ENCODE data around the gene PIP5K1C. TPM values are rescaled to one million over a fixed set of nuclear protein-coding genes. Genes with fewer than 3 reads are reported as not detected.
"Not testable (repeated sequence)": the region's sequence is repeated elsewhere in the genome, so short reads cannot be mapped to it uniquely, and the experiment has no call there.

The PIP5K1C gene
- total RNA-seq, 8 experiments from 2014 or later, result 6.7 to 21.4 (median 13.7) TPM

GRCh38 chr19:3648037-3648905, 52.0 kb downstream of the PIP5K1C start:
- 91 to 100% (median 92%) methylated on average over 2 to 9 of the region's 33 CpGs; no CpG with 5 or more reads in 6 of the 10 experiments for WGBS, 10 experiments
- H3K4me3 ChIP-seq, result no peak overlapping the region
- in situ Hi-C loops (cut with MboI; ENCODE audit: low pct_unique_long_range_greater_than_20kb in 2 of 9, low sequenced_read_pairs in 9 of 9, unreplicated experiment in 9 of 9), result no loop called here
- ATAC-seq (replicated peaks in 6 of 8), result no peak
- no peaks in the 10 kb centered on the region for H3K4me1 ChIP-seq (replicated peaks in 1 of 2)
- no peak overlapping the region for H3K27ac ChIP-seq

GRCh38 chr19:3647102-3647501, 53.2 kb downstream of the PIP5K1C start:
- WGBS, 10 experiments, result no CpG with 5 or more reads among the region's 5 CpGs
- H3K4me3 ChIP-seq; in situ Hi-C loops (cut with MboI; ENCODE audit: low pct_unique_long_range_greater_than_20kb in 2 of 9, low sequenced_read_pairs in 9 of 9, unreplicated experiment in 9 of 9); H3K27ac ChIP-seq; H3K4me1 ChIP-seq (replicated peaks in 1 of 2); ATAC-seq (replicated peaks in 6 of 8): not testable (repeated sequence)

- ATAC-seq (replicated peaks in 6 of 8), result peak in 1 of 8 experiments; percentile 16
- Histone ChIP-seq H3K27ac (no peak overlapping the region), H3K4me3 (no peak overlapping the region), H3K4me1 (replicated peaks in 1 of 2) (no peaks in the 10 kb centered on the region)
- 76 to 100% (median 92%) methylated on average over 1 to 5 of the region's 23 CpGs; no CpG with 5 or more reads in 3 of the 10 experiments for WGBS, 10 experiments
- in situ Hi-C loops (cut with MboI; ENCODE audit: low pct_unique_long_range_greater_than_20kb in 2 of 9, low sequenced_read_pairs in 9 of 9, unreplicated experiment in 9 of 9), result no loop called here
Observed at GRCh38 chr19:3646336-3647092, 53.8 kb downstream of the PIP5K1C start.

- Histone ChIP-seq H3K4me1 (replicated peaks in 1 of 2) (no peaks in the 10 kb centered on the region), H3K27ac (no peak overlapping the region), H3K4me3 (no peak overlapping the region)
- WGBS, 10 experiments, result 95 to 100% (median 96%) methylated on average over 1 to 5 of the region's 21 CpGs; no CpG with 5 or more reads in 7 of the 10 experiments
- in situ Hi-C loops (cut with MboI; ENCODE audit: low pct_unique_long_range_greater_than_20kb in 2 of 9, low sequenced_read_pairs in 9 of 9, unreplicated experiment in 9 of 9), result no loop called here
- ATAC-seq (replicated peaks in 6 of 8), result no peak
Observed at GRCh38 chr19:3645726-3646125, 54.5 kb downstream of the PIP5K1C start.

- Histone ChIP-seq H3K4me3 (no peak overlapping the region), H3K4me1 (replicated peaks in 1 of 2) (no peaks in the 10 kb centered on the region), H3K27ac (no peak overlapping the region)
- WGBS, 10 experiments, result 40 to 100% (median 92%) methylated on average over 1 to 2 of the region's 11 CpGs; no CpG with 5 or more reads in 6 of the 10 experiments
- in situ Hi-C loops (cut with MboI; ENCODE audit: low pct_unique_long_range_greater_than_20kb in 2 of 9, low sequenced_read_pairs in 9 of 9, unreplicated experiment in 9 of 9), result no loop called here
- no peak for ATAC-seq (replicated peaks in 6 of 8)
Observed at GRCh38 chr19:3645067-3645396, 55.2 kb downstream of the PIP5K1C start.

GRCh38 chr19:3644351-3645066, 55.8 kb downstream of the PIP5K1C start:
- no peak overlapping the region for H3K4me3 ChIP-seq
- 0 to 90% (median 75%) methylated on average over 1 to 12 of the region's 19 CpGs; no CpG with 5 or more reads in 4 of the 10 experiments for WGBS, 10 experiments
- in situ Hi-C loops (cut with MboI; ENCODE audit: low pct_unique_long_range_greater_than_20kb in 2 of 9, low sequenced_read_pairs in 9 of 9, unreplicated experiment in 9 of 9), result no loop called here
- H3K27ac ChIP-seq, result no peak overlapping the region
- H3K4me1 ChIP-seq (replicated peaks in 1 of 2), result no peaks in the 10 kb centered on the region
- ATAC-seq (replicated peaks in 6 of 8), result peak in 3 of 8 experiments; percentile 4 to 49 (median 22)

GRCh38 chr19:3643674-3644313, 56.5 kb downstream of the PIP5K1C start:
- ATAC-seq (replicated peaks in 6 of 8), result peak in 2 of 8 experiments; percentile 1 to 11
- no peak overlapping the region for H3K27ac ChIP-seq
- H3K4me3 ChIP-seq, result no peak overlapping the region
- in situ Hi-C loops (cut with MboI; ENCODE audit: low pct_unique_long_range_greater_than_20kb in 2 of 9, low sequenced_read_pairs in 9 of 9, unreplicated experiment in 9 of 9), result no loop called here
- H3K4me1 ChIP-seq (replicated peaks in 1 of 2), result no peaks in the 10 kb centered on the region
- 40 to 90% methylated on average over 1 to 6 of the region's 28 CpGs; no CpG with 5 or more reads in 8 of the 10 experiments for WGBS, 10 experiments

GRCh38 chr19:3642987-3643673, 57.1 kb downstream of the PIP5K1C start:
- Histone ChIP-seq H3K4me3 (peak overlapping the region in 1 of 5 donors; percentile 11), H3K4me1 (replicated peaks in 1 of 2) (no peaks in the 10 kb centered on the region), H3K27ac (no peak overlapping the region)
- ATAC-seq (replicated peaks in 6 of 8), result peak in 7 of 8 experiments; percentile 20 to 84 (median 36)
- in situ Hi-C loops (cut with MboI; ENCODE audit: low pct_unique_long_range_greater_than_20kb in 2 of 9, low sequenced_read_pairs in 9 of 9, unreplicated experiment in 9 of 9), result no loop called here
- no CpG with 5 or more reads among the region's 36 CpGs for WGBS, 10 experiments

GRCh38 chr19:3642296-3642695, 58.0 kb downstream of the PIP5K1C start:
- Histone ChIP-seq H3K4me1 (replicated peaks in 1 of 2) (no peaks in the 10 kb centered on the region), H3K4me3 (no peak overlapping the region), H3K27ac (no peak overlapping the region)
- in situ Hi-C loops (cut with MboI; ENCODE audit: low pct_unique_long_range_greater_than_20kb in 2 of 9, low sequenced_read_pairs in 9 of 9, unreplicated experiment in 9 of 9), result no loop called here
- 67 to 100% (median 95%) methylated on average over 1 to 11 of the region's 17 CpGs; no CpG with 5 or more reads in 4 of the 10 experiments for WGBS, 10 experiments
- no peak for ATAC-seq (replicated peaks in 6 of 8)

- Histone ChIP-seq H3K27ac (no peak overlapping the region), H3K4me1 (replicated peaks in 1 of 2) (no peaks in the 10 kb centered on the region), H3K4me3 (no peak overlapping the region)
- WGBS, 10 experiments, result 50 to 100% (median 91%) methylated on average over 2 to 13 of the region's 28 CpGs; no CpG with 5 or more reads in 3 of the 10 experiments
- ATAC-seq (replicated peaks in 6 of 8), result no peak
- in situ Hi-C loops (cut with MboI; ENCODE audit: low pct_unique_long_range_greater_than_20kb in 2 of 9, low sequenced_read_pairs in 9 of 9, unreplicated experiment in 9 of 9), result no loop called here
Observed at GRCh38 chr19:3641515-3642269, 58.6 kb downstream of the PIP5K1C start.

GRCh38 chr19:3639479-3639878, 60.8 kb downstream of the PIP5K1C start:
- Histone ChIP-seq H3K4me3 (no peak overlapping the region), H3K27ac (no peak overlapping the region), H3K4me1 (replicated peaks in 1 of 2) (no peaks in the 10 kb centered on the region)
- no peak for ATAC-seq (replicated peaks in 6 of 8)
- WGBS, 10 experiments, result 67 to 100% (median 97%) methylated on average over 1 to 5 of the region's 13 CpGs; no CpG with 5 or more reads in 1 of the 10 experiments
- in situ Hi-C loops (cut with MboI; ENCODE audit: low pct_unique_long_range_greater_than_20kb in 2 of 9, low sequenced_read_pairs in 9 of 9, unreplicated experiment in 9 of 9), result no loop called here
